B cell (primary cell): ENCODE data around the gene CDC42SE2. TPM values are rescaled to one million over a fixed set of nuclear protein-coding genes. Genes with fewer than 3 reads are reported as not detected.
A peak's percentile ranks its signal among the peaks of the same experiment; 100 is the strongest.

ENCODE experiments used
- ATAC-seq: fragments of 200-7000 bp; cut with Tn5 transposase; one replicate; pipeline ENCODE4 v1.10.0; 2021; ENCODE audit warnings: low read depth, mild to moderate bottlenecking, moderate number of reproducible peaks, moderate library complexity
- CTCF ChIA-PET: fragments of 350-600 bp; sonication (Branson Sonifier 250); formaldehyde crosslinking; loops from one replicate; lab custom pipeline; 2021; ENCODE audit warnings: antibody characterized with exemption, inconsistent platforms; lab: Charles Lee
- POLR2A ChIA-PET: fragments of 350-600 bp; sonication (Branson Sonifier 250); formaldehyde crosslinking; loops from one replicate; lab custom pipeline; 2021; ENCODE audit warnings: antibody characterized with exemption; lab: Charles Lee
- DNase-seq: peaks from one replicate; pipeline ENCODE4 v3.0.0; 2013
- H2AFZ ChIP-seq: 2 replicates; pipeline ENCODE4 v1.6.1; 2012; ENCODE audit warnings: mild to moderate bottlenecking, low read depth, low read length; ENCODE audit not compliant: insufficient read depth, poor library complexity, severe bottlenecking
- H3K27ac ChIP-seq, 2 donors: 1 replicate in 1 of 2; 2 replicates in 1 of 2; pipeline ENCODE4 v1.5.1; 2012 to 2013; ENCODE audit warnings: low read length in 2 of 2, mild to moderate bottlenecking in 2 of 2, moderate library complexity in 1 of 2
- H3K27me3 ChIP-seq, 4 experiments: fragments of 200-600 bp in 1 of 4; sonication (generic) in 1 of 4; replicated peaks in 1 of 4; 1 replicate in 2 of 4; 2 replicates in 2 of 4; pipeline versions ENCODE4 v1.6.1 to v1.7.0; 2013 to 2016; ENCODE audit warnings: low read length in 3 of 4, mild to moderate bottlenecking in 2 of 4, mixed read lengths in 1 of 4, moderate library complexity in 1 of 4; ENCODE audit not compliant: insufficient read depth in 4 of 4, control insufficient read depth in 3 of 4; ENCODE audit errors: control extremely low read depth in 1 of 4
- H3K36me3 ChIP-seq, 2 experiments: replicated peaks in 1 of 2; 1 replicate in 1 of 2; 2 replicates in 1 of 2; pipeline versions ENCODE4 v1.6.1 to v1.7.1; 2013; ENCODE audit warnings: low read length in 1 of 2; ENCODE audit not compliant: insufficient read depth in 2 of 2, control insufficient read depth in 1 of 2; ENCODE audit errors: control extremely low read depth in 1 of 2, extremely low read depth in 1 of 2
- H3K4me1 ChIP-seq, 2 donors: fragments of 200-600 bp in 1 of 2; sonication (generic) in 1 of 2; 1 replicate in 1 of 2; 2 replicates in 1 of 2; pipeline versions ENCODE4 v1.5.1 to v1.6.1; 2013 to 2017; ENCODE audit warnings: low read length in 2 of 2; ENCODE audit not compliant: control insufficient read depth in 2 of 2, insufficient read depth in 2 of 2
- H3K4me2 ChIP-seq: replicated peaks from 2 replicates; pipeline ENCODE3; 2012; ENCODE audit warnings: mild to moderate bottlenecking, low read depth, low read length; ENCODE audit not compliant: poor library complexity, severe bottlenecking
- H3K4me3 ChIP-seq, 5 experiments: fragments of 200-600 bp in 1 of 5; sonication (generic) in 1 of 5; 1 replicate in 3 of 5; 2 replicates in 2 of 5; pipeline versions ENCODE4 v1.5.1 to v1.7.0; 2011 to 2016; ENCODE audit warnings: low read length in 4 of 5, mild to moderate bottlenecking in 4 of 5, low read depth in 2 of 5, control low read depth in 1 of 5, moderate library complexity in 1 of 5; ENCODE audit not compliant: insufficient read depth in 1 of 5; ENCODE audit errors: control extremely low read depth in 1 of 5, extremely low read depth in 1 of 5
- H3K79me2 ChIP-seq: fragments of 200-600 bp; sonication (generic); one replicate; pipeline ENCODE4 v1.6.0; 2016; ENCODE audit warnings: low read length; ENCODE audit not compliant: control insufficient read depth, insufficient read depth
- H3K9ac ChIP-seq: fragments of 200-600 bp; sonication (generic); 2 replicates; pipeline ENCODE4 v1.6.1; 2017; ENCODE audit warnings: mild to moderate bottlenecking, low read length, moderate library complexity
- H3K9me3 ChIP-seq, 3 donors: one replicate each; pipeline versions ENCODE4 v1.6.1 to v1.7.1; 2013; ENCODE audit warnings: low read length in 2 of 3; ENCODE audit not compliant: control insufficient read depth in 2 of 3, insufficient read depth in 1 of 3; ENCODE audit errors: control extremely low read depth in 1 of 3
- H4K20me1 ChIP-seq: 2 replicates; pipeline ENCODE4 v1.6.0; 2012; ENCODE audit warnings: mild to moderate bottlenecking, low read length; ENCODE audit not compliant: insufficient read depth, control insufficient read depth, poor library complexity, severe bottlenecking
- H3K27ac Mint-ChIP-seq: one replicate; pipeline ENCODE4 v1.8.0; 2021; ENCODE audit warnings: mixed read lengths
- H3K27me3 Mint-ChIP-seq: one replicate; pipeline ENCODE4 v1.8.0; 2021; ENCODE audit warnings: mixed read lengths
- H3K4me1 Mint-ChIP-seq: one replicate; pipeline ENCODE4 v1.8.0; 2021; ENCODE audit warnings: mixed read lengths
- H3K4me3 Mint-ChIP-seq: one replicate; pipeline ENCODE4 v1.8.0; 2021; ENCODE audit warnings: mixed read lengths
- H3K9me3 Mint-ChIP-seq: one replicate; pipeline ENCODE4 v1.8.0; 2022; ENCODE audit warnings: mixed read lengths; ENCODE audit not compliant: insufficient read depth
- EZH2 ChIP-seq: IDR thresholded peaks from 2 replicates; pipeline ENCODE4 v1.6.1; 2012; ENCODE audit warnings: borderline replicate concordance, low read depth, mild to moderate bottlenecking, moderate library complexity, low read length; ENCODE audit not compliant: insufficient read depth, poor library complexity, severe bottlenecking
- WGBS: methylation state at CpG from one replicate; pipeline ENCODE4 v1.1.5; 2013; ENCODE audit warnings: missing lambda C conversion rate; ENCODE audit not compliant: insufficient coverage; 5-methylcytosine and 5-hydroxymethylcytosine counted together
- intact Hi-C: fragments of 100-400 bp; cut with micrococcal nuclease; formaldehyde crosslinking; loops from one replicate; pipeline ENCODE4 v1.10.0; 2022
- polyA plus RNA-seq: library from polyadenylated mRNA; depleted of rRNA; stranded (reverse); fragments of >200 nt; gene quantifications from 2 replicates; pipeline ENCODE4 v1.2.3, GENCODE V29; 2012
- total RNA-seq, 2 donors: library from RNA; stranded (reverse); fragments of 120-200 nt in 1 of 2; gene quantifications; 1 replicate in 1 of 2; 2 replicates in 1 of 2; pipeline versions ENCODE4 v1.2.3 to v1.2.4, GENCODE V29; 2013 to 2022
- TF ChIP-seq, protein P1 (sequence below): fragments of 200-600 bp; IDR thresholded peaks from one replicate; pipeline ENCODE4 v1.8.0; 2022; ENCODE audit warnings: antibody characterized with exemption, mild to moderate bottlenecking

The CDC42SE2 gene
- total and polyA plus RNA-seq, 2 donors (not counting 1 experiment from before 2014, with no cell fraction given), result 42.5 to 161 TPM

DNA sequence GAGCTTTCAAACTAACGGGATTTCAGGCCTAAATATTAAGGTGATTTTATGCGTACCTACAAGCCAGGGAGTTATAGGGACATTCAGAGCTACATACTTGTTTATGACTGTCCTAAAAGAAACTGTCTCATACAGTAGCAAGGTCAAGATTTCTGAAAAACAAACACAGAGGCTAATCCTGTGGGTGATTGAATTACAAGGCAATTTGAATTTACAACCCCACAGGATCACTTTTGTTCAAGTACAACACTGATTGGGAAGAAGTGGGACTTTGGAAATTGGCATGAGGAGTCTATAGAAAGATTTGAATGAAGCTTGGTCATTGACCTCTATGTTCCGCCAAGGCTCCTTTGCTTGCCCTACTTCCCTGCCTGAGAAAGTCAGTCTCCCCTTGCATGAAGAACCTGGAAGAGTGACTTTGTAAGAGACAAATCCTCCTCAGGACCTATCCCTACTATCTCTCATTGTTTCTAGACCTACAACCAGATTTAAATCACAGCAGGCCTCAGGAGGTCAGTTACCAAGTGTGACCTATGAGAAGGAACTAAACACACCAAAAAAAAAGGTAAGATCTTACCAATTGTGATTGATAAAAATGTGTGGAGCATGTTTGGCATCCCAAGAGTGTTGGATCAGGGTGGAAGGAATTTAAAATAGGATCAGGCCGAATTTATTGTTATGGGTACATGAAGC lies 38.4 kb upstream of the CDC42SE2 start:
- ChIA-PET POLR2A (interaction anchor here (0.5 to 1.9 kb wide), 4 partner anchors 13 to 62 kb away, joined by 3 to 8 read pairs (median 4); partner anchors contain the start of gene CDC42SE2), CTCF (interaction anchor here (0.6 to 2.4 kb wide), 6 partner anchors 16 to 157 kb away, joined by 3 to 10 read pairs (median 7); partner anchors contain the start of gene CDC42SE2)
- Histone ChIP-seq H3K27ac (peak overlapping the region; percentile 59 to 75), H3K27me3 (no peaks in the 10 kb centered on the region), H3K4me2 (peak overlapping the region; percentile 58), H3K4me1 (peaks cover 56 to 59% of the 10 kb centered on the region in 2 donors), H3K79me2 (peaks cover 94% of the 10 kb centered on the region), H3K36me3 (peaks cover 4 to 22% of the 10 kb centered on the region in 2 experiments), H2AFZ (no peak overlapping the region), H4K20me1 (peaks cover 14% of the 10 kb centered on the region), H3K4me3 (no peak overlapping the region), H3K9me3 (no peaks in the 10 kb centered on the region), H3K9ac (no peak overlapping the region)
- TF ChIP-seq, protein P1, sequence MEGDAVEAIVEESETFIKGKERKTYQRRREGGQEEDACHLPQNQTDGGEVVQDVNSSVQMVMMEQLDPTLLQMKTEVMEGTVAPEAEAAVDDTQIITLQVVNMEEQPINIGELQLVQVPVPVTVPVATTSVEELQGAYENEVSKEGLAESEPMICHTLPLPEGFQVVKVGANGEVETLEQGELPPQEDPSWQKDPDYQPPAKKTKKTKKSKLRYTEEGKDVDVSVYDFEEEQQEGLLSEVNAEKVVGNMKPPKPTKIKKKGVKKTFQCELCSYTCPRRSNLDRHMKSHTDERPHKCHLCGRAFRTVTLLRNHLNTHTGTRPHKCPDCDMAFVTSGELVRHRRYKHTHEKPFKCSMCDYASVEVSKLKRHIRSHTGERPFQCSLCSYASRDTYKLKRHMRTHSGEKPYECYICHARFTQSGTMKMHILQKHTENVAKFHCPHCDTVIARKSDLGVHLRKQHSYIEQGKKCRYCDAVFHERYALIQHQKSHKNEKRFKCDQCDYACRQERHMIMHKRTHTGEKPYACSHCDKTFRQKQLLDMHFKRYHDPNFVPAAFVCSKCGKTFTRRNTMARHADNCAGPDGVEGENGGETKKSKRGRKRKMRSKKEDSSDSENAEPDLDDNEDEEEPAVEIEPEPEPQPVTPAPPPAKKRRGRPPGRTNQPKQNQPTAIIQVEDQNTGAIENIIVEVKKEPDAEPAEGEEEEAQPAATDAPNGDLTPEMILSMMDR, result no peak
- no peak for TF ChIP-seq EZH2
- no peaks in the 10 kb centered on the region for H3K27me3 Mint-ChIP-seq
- 75% methylated on average over 1 of the region's 4 CpGs for WGBS
- no peak overlapping the region for H3K27ac Mint-ChIP-seq
- intact Hi-C loops, result no loop called here
- DNase-seq, result no peak
- peaks cover 27% of the 10 kb centered on the region for H3K4me1 Mint-ChIP-seq
- H3K4me3 Mint-ChIP-seq, result no peak overlapping the region
- no peak for ATAC-seq
- no peaks in the 10 kb centered on the region for H3K9me3 Mint-ChIP-seq

DNA sequence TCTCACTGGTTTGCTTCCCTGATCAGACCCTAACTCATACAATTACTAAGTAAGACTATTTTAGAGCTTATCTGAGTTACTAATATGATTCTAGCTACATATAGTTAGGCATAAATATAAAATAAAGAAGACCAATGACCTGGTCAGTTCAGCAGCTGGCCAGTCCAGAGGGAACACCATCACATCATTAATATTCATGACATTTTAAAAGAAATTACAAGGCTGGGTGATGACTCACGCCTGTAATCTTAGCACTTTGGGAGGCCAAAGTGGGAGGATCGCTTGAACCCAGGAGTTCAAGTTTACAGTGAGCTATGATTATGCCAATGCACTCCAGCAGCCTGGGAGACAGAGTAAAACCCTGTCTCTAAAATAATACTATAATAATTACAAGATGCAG lies 37.0 kb upstream of the CDC42SE2 start:
- WGBS, result no CpG with 5 or more reads among the region's 2 CpGs
- Histone ChIP-seq H3K79me2 (peaks cover 92% of the 10 kb centered on the region), H4K20me1 (peaks cover 20% of the 10 kb centered on the region), H2AFZ (no peak overlapping the region), H3K27me3 (no peaks in the 10 kb centered on the region), H3K4me2 (no peak overlapping the region), H3K27ac (no peak overlapping the region), H3K9me3 (no peaks in the 10 kb centered on the region), H3K4me1 (peaks cover 51 to 59% of the 10 kb centered on the region in 2 donors), H3K36me3 (peaks cover 0 to 20% of the 10 kb centered on the region in 2 experiments), H3K9ac (no peak overlapping the region), H3K4me3 (no peak overlapping the region)
- H3K4me3 Mint-ChIP-seq, result no peak overlapping the region
- TF ChIP-seq, protein P1, result no peak
- TF ChIP-seq EZH2, result no peak
- intact Hi-C loops, result no loop called here
- no peaks in the 10 kb centered on the region for H3K9me3 Mint-ChIP-seq
- no peaks in the 10 kb centered on the region for H3K27me3 Mint-ChIP-seq
- ATAC-seq (no peak), DNase-seq (no peak)
- H3K4me1 Mint-ChIP-seq, result peaks cover 23% of the 10 kb centered on the region
- ChIA-PET CTCF (interaction anchor here (1.1 to 2.0 kb wide), 3 partner anchors 18 to 155 kb away, joined by 4 to 6 read pairs (median 6); no protein-coding TSS in a partner anchor), POLR2A (no interaction called here)
- H3K27ac Mint-ChIP-seq, result no peak overlapping the region
